WTC11 (cell line): ENCODE measurements around the gene FOCAD. TPM values are rescaled to one million over a fixed set of nuclear protein-coding genes. Genes with fewer than 3 reads are reported as not detected.

Experiments
- ATAC-seq: fragments of 200-7000 bp; cut with Tn5 transposase; 2 replicates; pipeline ENCODE4 v1.10.0; 2021; ENCODE audit warnings: mild to moderate bottlenecking, moderate library complexity
- CTCF ChIA-PET: fragments of 300-600 bp; sonication (Branson Sonifier 250); formaldehyde crosslinking; loops from one replicate; lab custom pipeline; 2021; ENCODE audit warnings: antibody characterized with exemption; lab: Charles Lee
- POLR2A ChIA-PET: fragments of 350-600 bp; sonication (Branson Sonifier 250); formaldehyde crosslinking; loops from one replicate; lab custom pipeline; 2021; ENCODE audit warnings: antibody characterized with exemption; lab: Charles Lee
- DNase-seq: peaks from one replicate; pipeline ENCODE4 v3.0.0; 2021; ENCODE audit warnings: low spot score
- H3K27ac Mint-ChIP-seq: 2 replicates; pipeline ENCODE4 v1.8.0; 2021; ENCODE audit warnings: mixed read lengths
- H3K27me3 Mint-ChIP-seq: 2 replicates; pipeline ENCODE4 v1.8.0; 2021; ENCODE audit warnings: low read depth, mild to moderate bottlenecking, moderate library complexity, mixed read lengths
- H3K36me3 Mint-ChIP-seq: 2 replicates; pipeline ENCODE4 v1.8.0; 2021; ENCODE audit warnings: mixed read lengths
- H3K4me1 Mint-ChIP-seq: 2 replicates; pipeline ENCODE4 v1.8.0; 2022; ENCODE audit warnings: mixed read lengths
- H3K4me3 Mint-ChIP-seq: 2 replicates; pipeline ENCODE4 v1.8.0; 2021; ENCODE audit warnings: mild to moderate bottlenecking, moderate library complexity, mixed read lengths
- H3K9me3 Mint-ChIP-seq: 2 replicates; pipeline ENCODE4 v1.8.0; 2021; ENCODE audit warnings: mixed read lengths
- ARID4B ChIP-seq: sonication (generic); formaldehyde crosslinking; IDR thresholded peaks from 2 replicates; pipeline ENCODE4 v1.8.0; 2023; ENCODE audit warnings: missing genetic modification reagents, mild to moderate bottlenecking, borderline replicate concordance
- ATF2 ChIP-seq: sonication (generic); formaldehyde crosslinking; IDR thresholded peaks from 2 replicates; pipeline ENCODE4 v1.8.1; 2022; ENCODE audit warnings: low read depth, missing genetic modification reagents, borderline replicate concordance
- ATF3 ChIP-seq: sonication (generic); formaldehyde crosslinking; conservative IDR thresholded peaks from 2 replicates; pipeline ENCODE4 v1.8.1; 2022; ENCODE audit warnings: mild to moderate bottlenecking, missing genetic modification reagents
- CREM ChIP-seq: sonication (generic); formaldehyde crosslinking; IDR thresholded peaks from 2 replicates; pipeline ENCODE4 v1.8.1; 2022; ENCODE audit warnings: mild to moderate bottlenecking, missing genetic modification reagents, moderate library complexity
- EMX1 ChIP-seq: fragments of 250-450 bp; sonication (Bioruptor Pico); IDR thresholded peaks from 2 replicates; pipeline ENCODE4 v1.8.0; 2021; ENCODE audit warnings: mild to moderate bottlenecking
- FOXJ3 ChIP-seq: sonication (generic); formaldehyde crosslinking; IDR thresholded peaks from 2 replicates; pipeline ENCODE4 v1.9.0; 2021; ENCODE audit warnings: missing genetic modification reagents, mild to moderate bottlenecking, borderline replicate concordance
- GRHL2 ChIP-seq: fragments of 250-450 bp; sonication (Bioruptor Pico); IDR thresholded peaks from 2 replicates; pipeline ENCODE4 v1.8.0; 2022; ENCODE audit warnings: mild to moderate bottlenecking, moderate library complexity; ENCODE audit not compliant: insufficient replicate concordance, severe bottlenecking
- JAZF1 ChIP-seq: fragments of 250-450 bp; sonication (Bioruptor Pico); IDR thresholded peaks from 2 replicates; pipeline ENCODE4 v1.9.0; 2021; ENCODE audit warnings: moderate library complexity, mild to moderate bottlenecking, inconsistent platforms
- NFYB ChIP-seq: sonication (generic); formaldehyde crosslinking; conservative IDR thresholded peaks from 2 replicates; pipeline ENCODE4 v1.8.0; 2022; ENCODE audit warnings: low read depth, missing genetic modification reagents
- PREB ChIP-seq: sonication (generic); formaldehyde crosslinking; IDR thresholded peaks from 2 replicates; pipeline ENCODE4 v1.8.1; 2022; ENCODE audit warnings: mild to moderate bottlenecking, missing genetic modification reagents, moderate library complexity, borderline replicate concordance
- SMAD3 ChIP-seq: sonication (generic); formaldehyde crosslinking; IDR thresholded peaks from 2 replicates; pipeline ENCODE4 v1.8.0; 2022; ENCODE audit warnings: missing genetic modification reagents, mild to moderate bottlenecking, borderline replicate concordance
- SOX15 ChIP-seq: fragments of 250-450 bp; sonication (Bioruptor Pico); IDR thresholded peaks from 2 replicates; pipeline ENCODE4 v1.9.0; 2021; ENCODE audit warnings: mild to moderate bottlenecking
- TEAD1 ChIP-seq: sonication (generic); formaldehyde crosslinking; IDR thresholded peaks from 2 replicates; pipeline ENCODE4 v1.8.0; 2022; ENCODE audit warnings: mild to moderate bottlenecking, missing genetic modification reagents
- TEAD4 ChIP-seq: sonication (generic); formaldehyde crosslinking; IDR thresholded peaks from 2 replicates; pipeline ENCODE4 v1.8.0; 2022; ENCODE audit warnings: mild to moderate bottlenecking, missing genetic modification reagents
- USF1 ChIP-seq: sonication (generic); formaldehyde crosslinking; IDR thresholded peaks from 2 replicates; pipeline ENCODE4 v1.8.0; 2022; ENCODE audit warnings: mild to moderate bottlenecking, missing genetic modification reagents
- ZNF416 ChIP-seq: fragments of 250-450 bp; sonication (Bioruptor Pico); IDR thresholded peaks from 2 replicates; pipeline ENCODE4 v1.9.0; 2021; ENCODE audit warnings: mild to moderate bottlenecking, inconsistent platforms
- ZNF423 ChIP-seq: fragments of 250-450 bp; sonication (Bioruptor Pico); IDR thresholded peaks from 2 replicates; pipeline ENCODE4 v2.1.2; 2022; ENCODE audit warnings: mild to moderate bottlenecking, moderate library complexity
- ZNF425 ChIP-seq: fragments of 250-450 bp; sonication (Bioruptor Pico); conservative IDR thresholded peaks from 2 replicates; pipeline ENCODE4 v1.9.0; 2021; ENCODE audit warnings: mild to moderate bottlenecking
- ZNF532 ChIP-seq: fragments of 250-450 bp; sonication (Bioruptor Pico); IDR thresholded peaks from 2 replicates; pipeline ENCODE4 v1.9.0; 2021; ENCODE audit warnings: mild to moderate bottlenecking, borderline replicate concordance
- total RNA-seq: library from RNA; stranded (reverse); gene quantifications from 3 replicates; pipeline ENCODE4 v1.2.3, GENCODE V29; 2021

FOCAD gene
- total RNA-seq, 1 experiment from 2014 or later = 34.3 TPM

GRCh38 chr9:20744036-20744630 lies 60.1 kb downstream of the FOCAD start (continued):
- TF ChIP-seq USF1 (CRISPR knock-in tag) = no peak

GRCh38 chr9:20746967-20747366 lies 62.9 kb downstream of the FOCAD start:
- CTCF ChIA-PET = no interaction called here
- Mint-ChIP-seq H3K4me3 (no peak overlapping the region), H3K36me3 (peaks cover 3% of the 10 kb centered on the region)
- no peak for DNase-seq
- TF ChIP-seq JAZF1 (CRISPR knock-in tag) (no peak), PREB (CRISPR knock-in tag) (no peak), TEAD4 (CRISPR knock-in tag) (no peak), SMAD3 (CRISPR knock-in tag) (no peak), ZNF532 (CRISPR knock-in tag) (no peak), NFYB (no peak), ZNF425 (CRISPR knock-in tag) (no peak), ARID4B (CRISPR knock-in tag) (no peak), CREM (CRISPR knock-in tag) (no peak), SOX15 (no peak), ZNF416 (CRISPR knock-in tag) (no peak), GRHL2 (CRISPR knock-in tag) (no peak), ATF2 (CRISPR knock-in tag) (no peak), FOXJ3 (CRISPR knock-in tag) (no peak), EMX1 (no peak), TEAD1 (CRISPR knock-in tag) (no peak), ATF3 (no peak), ZNF423 (CRISPR knock-in tag) (no peak)
- TF ChIP-seq, all 79 proteins: peak for 0
- Mint-ChIP-seq H3K27ac (no peak overlapping the region), H3K4me1 (peaks cover 15% of the 10 kb centered on the region), H3K9me3 (no peaks in the 10 kb centered on the region), H3K27me3 (no peaks in the 10 kb centered on the region)
- POLR2A ChIA-PET = no interaction called here
- no peak for ATAC-seq
